Lower leg skin (tissue), 4 donors: ENCODE data around the gene HIF3A. TPM values are rescaled to one million over a fixed set of nuclear protein-coding genes. Genes with fewer than 3 reads are reported as not detected.
"Not testable (repeated sequence)": the region's sequence is repeated elsewhere in the genome, so short reads cannot be mapped to it uniquely, and the experiment has no call there.

ENCODE experiments used
- DNase-seq, 2 donors: peaks; one replicate each; pipeline ENCODE4 v3.0.0-alpha.2; 2019; ENCODE audit warnings: low spot score in 2 of 2
- H3K4me3 ChIP-seq: fragments of 200-600 bp; sonication (generic); 2 replicates; pipeline ENCODE4 v1.5.1; 2017; ENCODE audit warnings: mild to moderate bottlenecking, low read depth; ENCODE audit not compliant: poor library complexity, severe bottlenecking
- CTCF ChIP-seq, 3 donors: fragments of 450-650 bp; IDR thresholded peaks; one replicate each; pipeline ENCODE4 v1.5.1; 2016; ENCODE audit warnings: antibody characterized with exemption in 3 of 3, mild to moderate bottlenecking in 3 of 3, moderate library complexity in 2 of 3
- POLR2A ChIP-seq, 2 donors: fragments of 450-650 bp; IDR thresholded peaks; one replicate each; pipeline ENCODE4 v1.6.1; 2016 to 2017; ENCODE audit warnings: antibody characterized with exemption in 2 of 2, mild to moderate bottlenecking in 1 of 2, moderate library complexity in 1 of 2
- WGBS, 2 donors: methylation state at CpG; one replicate each; pipeline ENCODE4 v1.1.5; 2018; 5-methylcytosine and 5-hydroxymethylcytosine counted together
- intact Hi-C: fragments of 100-400 bp; cut with DNase I; formaldehyde crosslinking; loops from one replicate; pipeline ENCODE4 v1.15.0; 2023; ENCODE audit warnings: low total_unique reads
- total RNA-seq, 4 donors: library from RNA; depleted of rRNA; stranded (reverse); fragments of >200 nt; gene quantifications; one replicate each; pipeline ENCODE4 v1.1.0, GENCODE V29; 2016

Gene HIF3A
- total RNA-seq, 4 donors from 2014 or later, result 7.7 to 28.3 (median 16.6) TPM

GRCh38 chr19:46319613-46320012 lies 22.8 kb downstream of the HIF3A start:
- 71 to 84% methylated on average over 6 of the region's 6 CpGs for WGBS, 2 donors
- DNase-seq, result no peak
- no peak overlapping the region for H3K4me3 ChIP-seq
- intact Hi-C loops, result no loop called here
- TF ChIP-seq CTCF (IDR thresholded peaks at IDR 0.05), result no peak
- TF ChIP-seq POLR2A (IDR thresholded peaks at IDR 0.05), result no peak

GRCh38 chr19:46320559-46320958 lies 23.7 kb downstream of the HIF3A start:
- intact Hi-C loops, result no loop called here
- no peak overlapping the region for H3K4me3 ChIP-seq
- WGBS, 2 donors, result 92 to 93% methylated on average over 5 of the region's 5 CpGs
- no peak for DNase-seq
- TF ChIP-seq POLR2A (IDR thresholded peaks at IDR 0.05) (no peak), CTCF (IDR thresholded peaks at IDR 0.05) (no peak)

GRCh38 chr19:46321653-46322052 lies 24.8 kb downstream of the HIF3A start:
- no peak overlapping the region for H3K4me3 ChIP-seq
- no peak for TF ChIP-seq POLR2A (IDR thresholded peaks at IDR 0.05)
- no peak for TF ChIP-seq CTCF (IDR thresholded peaks at IDR 0.05)
- DNase-seq, result no peak
- 94 to 96% methylated on average over 12 of the region's 12 CpGs for WGBS, 2 donors
- intact Hi-C loops, result no loop called here

GRCh38 chr19:46323227-46323626 lies 26.4 kb downstream of the HIF3A start:
- WGBS, 2 donors, result 88 to 91% methylated on average over 9 of the region's 9 CpGs
- intact Hi-C loops, DNase-seq, H3K4me3 ChIP-seq: not testable (repeated sequence)

- no peak for DNase-seq
- no peak for TF ChIP-seq POLR2A (IDR thresholded peaks at IDR 0.05)
- no peak for TF ChIP-seq CTCF (IDR thresholded peaks at IDR 0.05)
- WGBS, 2 donors, result 80 to 90% methylated on average over 3 of the region's 3 CpGs
- no peak overlapping the region for H3K4me3 ChIP-seq
- intact Hi-C loops, result no loop called here
Observed at GRCh38 chr19:46324277-46324676, 27.4 kb downstream of the HIF3A start.

- intact Hi-C loops, result no loop called here
- no peak overlapping the region for H3K4me3 ChIP-seq
- WGBS, 2 donors, result 89 to 92% methylated on average over 4 of the region's 4 CpGs
- TF ChIP-seq POLR2A (IDR thresholded peaks at IDR 0.05) (no peak), CTCF (IDR thresholded peaks at IDR 0.05) (no peak)
- DNase-seq, result no peak
Observed at GRCh38 chr19:46326608-46327007, 29.8 kb downstream of the HIF3A start.
